ENCODE data around the gene SPOCK2. TPM values are rescaled to one million over a fixed set of nuclear protein-coding genes. Genes with fewer than 3 reads are reported as not detected.

Gene SPOCK2
- total RNA-seq, 1 experiment from 2014 or later = 1.1 TPM

DNA sequence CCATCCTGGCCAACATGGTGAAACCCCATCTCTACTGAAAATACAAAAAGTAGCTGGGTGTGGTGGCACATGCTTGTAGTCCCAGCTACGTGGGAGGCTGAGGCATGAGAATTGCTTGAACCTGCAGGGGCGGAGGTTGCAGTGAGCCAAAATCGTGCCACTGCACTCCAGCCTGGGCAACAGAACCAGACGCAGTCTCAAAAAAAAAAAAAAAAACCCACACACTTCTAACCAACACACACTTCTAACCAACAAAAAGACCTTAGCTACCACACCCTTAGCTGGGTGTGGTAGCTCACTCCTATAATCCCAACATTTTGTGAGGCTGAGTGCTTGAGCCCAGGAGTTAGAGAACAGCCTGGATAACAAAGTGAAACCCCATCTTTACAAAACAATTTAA is 33.9 kb upstream of the SPOCK2 start:
- no peaks in the 10 kb centered on the region for H3K9me2 ChIP-seq (ENCODE audit: insufficient read depth)
- DNase-seq (ENCODE audit: low read depth, low spot score) (no peak), ATAC-seq (no peak)
- RAD21 ChIA-PET (ENCODE audit: low non-redundant PET in 1 of 2, low total read pairs in 2 of 2, uncharacterized antibody in 2 of 2, unreplicated experiment in 2 of 2) = no interaction called here
- no peaks in the 10 kb centered on the region for H3K79me2 ChIP-seq (ENCODE audit: insufficient read depth, low read length)
- no peaks in the 10 kb centered on the region for H4K20me1 ChIP-seq (ENCODE audit: insufficient read depth)
- TF ChIP-seq FOSL1 (IDR thresholded peaks at IDR 0.05; ENCODE audit: low read depth) = no peak
- no peak for TF ChIP-seq ELF1 (IDR thresholded peaks at IDR 0.05; ENCODE audit: borderline replicate concordance, low read depth)
- TF ChIP-seq, protein P1, sequence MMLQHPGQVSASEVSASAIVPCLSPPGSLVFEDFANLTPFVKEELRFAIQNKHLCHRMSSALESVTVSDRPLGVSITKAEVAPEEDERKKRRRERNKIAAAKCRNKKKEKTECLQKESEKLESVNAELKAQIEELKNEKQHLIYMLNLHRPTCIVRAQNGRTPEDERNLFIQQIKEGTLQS (IDR thresholded peaks at IDR 0.05) = no peak
- TF ChIP-seq POLR2AphosphoS5 (IDR thresholded peaks at IDR 0.05; ENCODE audit: low read depth, low read length) = no peak
- TF ChIP-seq, protein P2, sequence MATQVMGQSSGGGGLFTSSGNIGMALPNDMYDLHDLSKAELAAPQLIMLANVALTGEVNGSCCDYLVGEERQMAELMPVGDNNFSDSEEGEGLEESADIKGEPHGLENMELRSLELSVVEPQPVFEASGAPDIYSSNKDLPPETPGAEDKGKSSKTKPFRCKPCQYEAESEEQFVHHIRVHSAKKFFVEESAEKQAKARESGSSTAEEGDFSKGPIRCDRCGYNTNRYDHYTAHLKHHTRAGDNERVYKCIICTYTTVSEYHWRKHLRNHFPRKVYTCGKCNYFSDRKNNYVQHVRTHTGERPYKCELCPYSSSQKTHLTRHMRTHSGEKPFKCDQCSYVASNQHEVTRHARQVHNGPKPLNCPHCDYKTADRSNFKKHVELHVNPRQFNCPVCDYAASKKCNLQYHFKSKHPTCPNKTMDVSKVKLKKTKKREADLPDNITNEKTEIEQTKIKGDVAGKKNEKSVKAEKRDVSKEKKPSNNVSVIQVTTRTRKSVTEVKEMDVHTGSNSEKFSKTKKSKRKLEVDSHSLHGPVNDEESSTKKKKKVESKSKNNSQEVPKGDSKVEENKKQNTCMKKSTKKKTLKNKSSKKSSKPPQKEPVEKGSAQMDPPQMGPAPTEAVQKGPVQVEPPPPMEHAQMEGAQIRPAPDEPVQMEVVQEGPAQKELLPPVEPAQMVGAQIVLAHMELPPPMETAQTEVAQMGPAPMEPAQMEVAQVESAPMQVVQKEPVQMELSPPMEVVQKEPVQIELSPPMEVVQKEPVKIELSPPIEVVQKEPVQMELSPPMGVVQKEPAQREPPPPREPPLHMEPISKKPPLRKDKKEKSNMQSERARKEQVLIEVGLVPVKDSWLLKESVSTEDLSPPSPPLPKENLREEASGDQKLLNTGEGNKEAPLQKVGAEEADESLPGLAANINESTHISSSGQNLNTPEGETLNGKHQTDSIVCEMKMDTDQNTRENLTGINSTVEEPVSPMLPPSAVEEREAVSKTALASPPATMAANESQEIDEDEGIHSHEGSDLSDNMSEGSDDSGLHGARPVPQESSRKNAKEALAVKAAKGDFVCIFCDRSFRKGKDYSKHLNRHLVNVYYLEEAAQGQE (IDR thresholded peaks at IDR 0.05; ENCODE audit: low read depth) = no peak
- TF ChIP-seq SRF (IDR thresholded peaks at IDR 0.05; ENCODE audit: low read depth) = no peak
- TF ChIP-seq CEBPB (IDR thresholded peaks at IDR 0.05; ENCODE audit: low read depth) = no peak
- TF ChIP-seq EGR1 (IDR thresholded peaks at IDR 0.05; ENCODE audit: low read depth) = no peak
- no peak for TF ChIP-seq ZFX (IDR thresholded peaks at IDR 0.05)
- no peak for TF ChIP-seq TCF7L2 (IDR thresholded peaks at IDR 0.05; ENCODE audit: borderline replicate concordance, extremely low read depth, insufficient read depth, insufficient read length)
- TF ChIP-seq POLR2A (IDR thresholded peaks at IDR 0.05; ENCODE audit: borderline replicate concordance, extremely low read depth, insufficient read depth, insufficient read length) = no peak
- TF ChIP-seq EZH2phosphoT487 (IDR thresholded peaks at IDR 0.05; ENCODE audit: borderline replicate concordance) = no peak
- H3K27ac ChIP-seq (ENCODE audit: low read depth, low read length) = no peak overlapping the region
- no peaks in the 10 kb centered on the region for H3K36me3 ChIP-seq (ENCODE audit: control insufficient read depth in 1 of 2, insufficient read depth in 2 of 2, low read length in 2 of 2)
- POLR2A ChIA-PET = interaction anchor here (0.7 kb wide), 1 partner anchor 99 kb away, joined by 3 read pairs; no protein-coding TSS in a partner anchor
- intact Hi-C loops (cut with micrococcal nuclease) = no loop called here
- no peaks in the 10 kb centered on the region for H3K27me3 ChIP-seq (ENCODE audit: insufficient read depth, low read length)
- H2AFZ ChIP-seq (ENCODE audit: low read depth, low read length, poor library complexity, severe bottlenecking) = no peak overlapping the region
- H3K4me3 ChIP-seq (replicated peaks in 1 of 2; ENCODE audit: low read depth in 1 of 2, low read length in 2 of 2) = no peak overlapping the region
- no peak overlapping the region for H3K4me2 ChIP-seq (ENCODE audit: low read length)
- no peaks in the 10 kb centered on the region for H3K9me3 ChIP-seq (ENCODE audit: control insufficient read depth in 1 of 2, insufficient read depth in 1 of 2, low read depth in 1 of 2, low read length in 2 of 2)
- BruUV-seq (replicated peaks) = no TSS peak
- no peak overlapping the region for H3K9ac ChIP-seq (ENCODE audit: low read length)
- no peaks in the 10 kb centered on the region for H3K4me1 ChIP-seq (ENCODE audit: control insufficient read depth in 1 of 2, insufficient read depth in 2 of 2, low read length in 2 of 2)
- CTCF ChIA-PET = no interaction called here
